ENCODE results near the gene KRT13.

- TF ChIP-seq SPI1 (IDR thresholded peaks at IDR 0.05; ENCODE audit: borderline replicate concordance, insufficient read depth, low read depth, low read length): no peak
- TF ChIP-seq ZNF207 (IDR thresholded peaks at IDR 0.05; ENCODE audit: borderline replicate concordance): no peak
- TF ChIP-seq POLR2A (IDR thresholded peaks at IDR 0.05; ENCODE audit: low read depth, low read length): no peak
- no peak for TF ChIP-seq YY1 (IDR thresholded peaks at IDR 0.05; ENCODE audit: low read depth, low read length)
- no peak for TF ChIP-seq MYC (IDR thresholded peaks at IDR 0.05; ENCODE audit: insufficient read depth, insufficient read length, insufficient replicate concordance, low read length, severe bottlenecking)
- no peak for TF ChIP-seq CTCF (IDR thresholded peaks at IDR 0.05 in 2 of 3, conservative IDR thresholded peaks at IDR 0.05 in 1 of 3; ENCODE audit: control insufficient read depth in 2 of 3, extremely low read depth in 1 of 3, insufficient read depth in 1 of 3, low read depth in 3 of 3, low read length in 3 of 3)
Observed at GRCh38 chr17:41546819-41547218, 41.4 kb upstream of the KRT13 start.
